SH-SY5Y (cell line): ENCODE measurements around the gene TMEM60.

ENCODE experiments used
- GATA2 ChIP-seq: IDR thresholded peaks from 2 replicates; pipeline ENCODE4 v1.6.1; 2011; ENCODE audit warnings: mild to moderate bottlenecking, low read depth, low read length
- GATA3 ChIP-seq: IDR thresholded peaks from 2 replicates; pipeline ENCODE4 v1.6.1; 2011; ENCODE audit warnings: low read depth, mild to moderate bottlenecking, low read length, moderate library complexity

DNA sequence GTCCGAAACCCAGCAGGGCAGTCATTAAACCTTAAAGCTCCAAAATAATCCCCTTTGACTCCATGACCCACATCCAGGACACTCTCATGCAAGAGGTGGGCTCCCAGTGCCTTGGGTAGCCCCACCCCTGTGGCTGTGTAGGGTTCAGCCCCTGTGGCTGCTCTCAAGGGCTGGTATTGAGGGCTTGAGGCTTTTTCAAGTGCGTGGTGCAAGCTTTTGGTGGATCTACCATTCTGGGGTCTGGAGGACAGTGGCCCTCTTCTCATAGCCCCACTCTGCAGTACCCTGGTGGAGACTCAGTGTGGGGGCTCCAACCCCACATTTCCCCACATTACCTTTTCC lies 51.4 kb downstream of the TMEM60 start:
- no peak for TF ChIP-seq GATA2
- no peak for TF ChIP-seq GATA3
